ENCODE data around the gene CRTC1. TPM values are rescaled to one million over a fixed set of nuclear protein-coding genes. Genes with fewer than 3 reads are reported as not detected.
"Not testable (repeated sequence)": the region's sequence is repeated elsewhere in the genome, so short reads cannot be mapped to it uniquely, and the experiment has no call there.

CRTC1 gene
- total RNA-seq, 1 donor from 2014 or later, result 8.8 TPM

- DNase-seq (ENCODE audit: low spot score), result no peak
- intact Hi-C loops (cut with DNase I), result no loop called here
Measured at GRCh38 chr19:18666317-18666716, 17.2 kb upstream of the CRTC1 start.

GRCh38 chr19:18666784-18667183 lies 16.7 kb upstream of the CRTC1 start:
- DNase-seq (ENCODE audit: low spot score), result no peak

GRCh38 chr19:18667531-18668251 lies 15.8 kb upstream of the CRTC1 start:
- no peak for DNase-seq (ENCODE audit: low spot score)
- intact Hi-C loops (cut with DNase I), result no loop called here

More at GRCh38 chr19:18666784-18667183, 16.7 kb upstream of the CRTC1 start:
- intact Hi-C loops (cut with DNase I), result no loop called here

- DNase-seq (ENCODE audit: low spot score), result no peak
- intact Hi-C loops (cut with DNase I), result no loop called here
Measured at GRCh38 chr19:18668252-18668631, 15.2 kb upstream of the CRTC1 start.

GRCh38 chr19:18668744-18669523 lies 14.5 kb upstream of the CRTC1 start:
- no peak for DNase-seq (ENCODE audit: low spot score)
- intact Hi-C loops (cut with DNase I), result no loop called here

- intact Hi-C loops (cut with DNase I), result no loop called here
- no peak for DNase-seq (ENCODE audit: low spot score)
Measured at GRCh38 chr19:18669524-18669817, 14.0 kb upstream of the CRTC1 start.

GRCh38 chr19:18669883-18670282 lies 13.6 kb upstream of the CRTC1 start:
- intact Hi-C loops (cut with DNase I), result loop anchor here (5.0 kb wide), 1 partner anchor 78 kb away; no protein-coding TSS in a partner anchor

GRCh38 chr19:18670312-18670711 lies 13.2 kb upstream of the CRTC1 start:
- DNase-seq (ENCODE audit: low spot score), result no peak
- intact Hi-C loops (cut with DNase I), result loop anchor here (5.0 kb wide), 1 partner anchor 78 kb away; no protein-coding TSS in a partner anchor

More at GRCh38 chr19:18669883-18670282, 13.6 kb upstream of the CRTC1 start:
- DNase-seq (ENCODE audit: low spot score), result no peak

- no peak for DNase-seq (ENCODE audit: low spot score)
- intact Hi-C loops (cut with DNase I), result loop anchor here (5.0 kb wide), 1 partner anchor 79 kb away; no protein-coding TSS in a partner anchor
Measured at GRCh38 chr19:18671303-18672043, 12.0 kb upstream of the CRTC1 start.

GRCh38 chr19:18672044-18672451 lies 11.4 kb upstream of the CRTC1 start:
- intact Hi-C loops (cut with DNase I), result loop anchor here (5.0 kb wide), 1 partner anchor 80 kb away; no protein-coding TSS in a partner anchor

GRCh38 chr19:18672606-18673337 lies 10.7 kb upstream of the CRTC1 start:
- intact Hi-C loops (cut with DNase I), result loop anchor here (5.0 kb wide), 1 partner anchor 80 kb away; no protein-coding TSS in a partner anchor
- no peak for DNase-seq (ENCODE audit: low spot score)

More at GRCh38 chr19:18672044-18672451, 11.4 kb upstream of the CRTC1 start:
- DNase-seq (ENCODE audit: low spot score), result no peak

- intact Hi-C loops (cut with DNase I), result loop anchor here (5.0 kb wide), 2 partner anchors 82 to 222 kb away; no protein-coding TSS in a partner anchor
- DNase-seq (ENCODE audit: low spot score), result no peak
Measured at GRCh38 chr19:18674616-18675015, 8.9 kb upstream of the CRTC1 start.

GRCh38 chr19:18675779-18676178 lies 7.7 kb upstream of the CRTC1 start:
- no peak for DNase-seq (ENCODE audit: low spot score)
- intact Hi-C loops (cut with DNase I), result loop anchor here (5.0 kb wide), 1 partner anchor 223 kb away; no protein-coding TSS in a partner anchor

GRCh38 chr19:18676692-18677091 lies 6.8 kb upstream of the CRTC1 start:
- intact Hi-C loops (cut with DNase I), result loop anchor here (5.0 kb wide), 1 partner anchor 224 kb away; no protein-coding TSS in a partner anchor
- DNase-seq (ENCODE audit: low spot score), result no peak

- intact Hi-C loops (cut with DNase I), result loop anchor here (5.0 kb wide), 1 partner anchor 225 kb away; no protein-coding TSS in a partner anchor
- DNase-seq (ENCODE audit: low spot score), result no peak
Measured at GRCh38 chr19:18677156-18677555, 6.3 kb upstream of the CRTC1 start.

- not testable (repeated sequence) for DNase-seq (ENCODE audit: low spot score)
- intact Hi-C loops (cut with DNase I), result loop anchor here (5.0 kb wide), 1 partner anchor 152 kb away; the partner anchor contains the start of gene UPF1
Measured at GRCh38 chr19:18680148-18680547, 3.3 kb upstream of the CRTC1 start.

GRCh38 chr19:18682807-18683108 lies 722 bp upstream of the CRTC1 start:
- intact Hi-C loops (cut with DNase I), result loop anchor here (5.0 kb wide), 1 partner anchor 150 kb away; the partner anchor contains the start of gene UPF1
- no peak for DNase-seq (ENCODE audit: low spot score)

- DNase-seq (ENCODE audit: low spot score), result no peak
Measured at GRCh38 chr19:18683958-18684641, 620 bp downstream of the CRTC1 start.

More at GRCh38 chr19:18683958-18684641, 620 bp downstream of the CRTC1 start:
- intact Hi-C loops (cut with DNase I), result loop anchor here (5.0 kb wide), 1 partner anchor 148 kb away; the partner anchor contains the start of gene UPF1
